ENCODE measurements around the gene LIAS.
A peak's percentile ranks its signal among the peaks of the same experiment; 100 is the strongest.

Gene LIAS

GRCh38 chr4:39435659-39436563 is 22.9 kb upstream of the LIAS start:
- Histone ChIP-seq H3K9me3 (ENCODE audit: control insufficient read depth, low read length) (no peaks in the 10 kb centered on the region), H3K9ac (no peak overlapping the region), H3K27ac (no peak overlapping the region), H3K79me2 (no peaks in the 10 kb centered on the region), H3K27me3 (ENCODE audit: control insufficient read depth, insufficient read depth, low read length) (no peaks in the 10 kb centered on the region), H3K4me2 (ENCODE audit: low read length) (no peak overlapping the region), H3K36me3 (ENCODE audit: control insufficient read depth, insufficient read depth, low read length) (no peaks in the 10 kb centered on the region), H3K4me1 (no peaks in the 10 kb centered on the region), H3K4me3 (ENCODE audit: low read depth, low read length) (no peak overlapping the region), H2AFZ (no peak overlapping the region)
- TF ChIP-seq CTCF (IDR thresholded peaks at IDR 0.05): no peak

DNA sequence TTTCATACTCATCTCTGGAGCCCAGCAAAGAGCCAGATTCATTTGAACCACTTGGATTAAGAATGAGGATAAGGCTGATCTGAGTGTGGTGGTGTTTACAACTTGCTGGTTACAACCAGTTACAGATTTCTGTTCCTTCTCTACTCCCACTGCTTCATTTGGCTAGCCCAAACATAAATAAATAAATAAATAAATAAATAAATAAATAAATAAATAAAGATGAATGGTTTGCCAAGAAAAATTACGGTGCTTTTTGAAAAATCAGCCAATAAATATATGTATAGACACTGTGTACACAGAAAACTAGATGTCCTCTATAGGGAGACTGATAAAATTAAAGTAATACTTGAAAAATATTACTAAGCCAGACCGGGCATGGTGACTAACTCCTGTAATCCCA is 17.3 kb upstream of the LIAS start:
- Histone ChIP-seq H3K4me3 (ENCODE audit: low read depth, low read length) (no peak overlapping the region), H3K79me2 (no peaks in the 10 kb centered on the region), H3K4me1 (no peaks in the 10 kb centered on the region), H3K27me3 (ENCODE audit: control insufficient read depth, insufficient read depth, low read length) (no peaks in the 10 kb centered on the region), H2AFZ (no peak overlapping the region), H3K4me2 (ENCODE audit: low read length) (no peak overlapping the region), H3K27ac (no peak overlapping the region), H3K36me3 (ENCODE audit: control insufficient read depth, insufficient read depth, low read length) (no peaks in the 10 kb centered on the region), H3K9ac (no peak overlapping the region), H3K9me3 (ENCODE audit: control insufficient read depth, low read length) (no peaks in the 10 kb centered on the region)
- no peak for TF ChIP-seq CTCF (IDR thresholded peaks at IDR 0.05)

GRCh38 chr4:39442998-39443397 is 15.9 kb upstream of the LIAS start:
- H3K36me3 ChIP-seq (ENCODE audit: control insufficient read depth, insufficient read depth, low read length): no peaks in the 10 kb centered on the region
- H3K9me3 ChIP-seq (ENCODE audit: control insufficient read depth, low read length): no peaks in the 10 kb centered on the region

DNA sequence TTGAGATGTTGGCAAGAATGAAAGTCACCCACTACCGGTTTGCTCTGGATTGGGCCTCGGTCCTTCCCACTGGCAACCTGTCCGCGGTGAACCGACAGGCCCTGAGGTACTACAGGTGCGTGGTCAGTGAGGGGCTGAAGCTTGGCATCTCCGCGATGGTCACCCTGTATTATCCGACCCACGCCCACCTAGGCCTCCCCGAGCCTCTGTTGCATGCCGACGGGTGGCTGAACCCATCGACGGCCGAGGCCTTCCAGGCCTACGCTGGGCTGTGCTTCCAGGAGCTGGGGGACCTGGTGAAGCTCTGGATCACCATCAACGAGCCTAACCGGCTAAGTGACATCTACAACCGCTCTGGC is 12.4 kb upstream of the LIAS start:
- H3K27me3 ChIP-seq (ENCODE audit: control insufficient read depth, insufficient read depth, low read length): no peaks in the 10 kb centered on the region
- no peaks in the 10 kb centered on the region for H3K79me2 ChIP-seq
- no peak overlapping the region for H3K27ac ChIP-seq
- H3K4me1 ChIP-seq: no peaks in the 10 kb centered on the region
- peak overlapping the region; percentile 68 for H3K4me2 ChIP-seq (ENCODE audit: low read length)
- H3K9ac ChIP-seq: no peak overlapping the region
- H2AFZ ChIP-seq: peak overlapping the region; percentile 86
- H3K36me3 ChIP-seq (ENCODE audit: control insufficient read depth, insufficient read depth, low read length): no peaks in the 10 kb centered on the region
- no peaks in the 10 kb centered on the region for H3K9me3 ChIP-seq (ENCODE audit: control insufficient read depth, low read length)
- TF ChIP-seq CTCF (IDR thresholded peaks at IDR 0.05): no peak
- peak overlapping the region; percentile 36 for H3K4me3 ChIP-seq (ENCODE audit: low read depth, low read length)

More at GRCh38 chr4:39442998-39443397, 15.9 kb upstream of the LIAS start:
- Histone ChIP-seq H3K27me3 (ENCODE audit: control insufficient read depth, insufficient read depth, low read length) (no peaks in the 10 kb centered on the region), H3K4me1 (no peaks in the 10 kb centered on the region), H3K9ac (no peak overlapping the region), H3K79me2 (no peaks in the 10 kb centered on the region), H3K4me3 (ENCODE audit: low read depth, low read length) (no peak overlapping the region), H2AFZ (no peak overlapping the region), H3K27ac (no peak overlapping the region), H3K4me2 (ENCODE audit: low read length) (no peak overlapping the region)
- TF ChIP-seq CTCF (IDR thresholded peaks at IDR 0.05): no peak
